Ovary (tissue), 9 donors: ENCODE results near the gene PCED1B. TPM values are rescaled to one million over a fixed set of nuclear protein-coding genes. Genes with fewer than 3 reads are reported as not detected.
"Not testable (repeated sequence)": the region's sequence is repeated elsewhere in the genome, so short reads cannot be mapped to it uniquely, and the experiment has no call there.

Experiments
- DNase-seq, 5 donors: peaks; one replicate each; pipeline ENCODE4 v3.0.0-alpha.2; 2019 to 2020
- H3K27ac ChIP-seq, 2 donors: fragments of 200-600 bp; one replicate each; pipeline versions ENCODE4 v1.5.1 to v1.8.0; 2019 to 2022
- H3K27me3 ChIP-seq: fragments of 200-600 bp; one replicate; pipeline ENCODE4 v1.8.0; 2022
- H3K36me3 ChIP-seq: fragments of 200-600 bp; sonication (generic); one replicate; pipeline ENCODE4 v1.5.1; 2019
- H3K4me1 ChIP-seq: one replicate; pipeline ENCODE4 v1.8.1; 2013; ENCODE audit warnings: mild to moderate bottlenecking, moderate library complexity; ENCODE audit not compliant: insufficient read depth
- H3K4me3 ChIP-seq: fragments of 200-600 bp; sonication (generic); one replicate; pipeline ENCODE4 v1.5.1; 2017
- H3K9me3 ChIP-seq, 2 donors: fragments of 200-600 bp in 1 of 2; sonication (generic) in 1 of 2; one replicate each; pipeline versions ENCODE4 v1.5.1 to v1.8.1; 2013 to 2019; ENCODE audit warnings: mild to moderate bottlenecking in 1 of 2, moderate library complexity in 1 of 2
- EP300 ChIP-seq: sonication (generic); formaldehyde crosslinking; IDR thresholded peaks from one replicate; pipeline ENCODE4 v1.6.1; 2017; ENCODE audit warnings: antibody characterized with exemption
- POLR2A ChIP-seq: fragments of 450-650 bp; IDR thresholded peaks from one replicate; pipeline ENCODE4 v1.6.1; 2017; ENCODE audit warnings: antibody characterized with exemption, mild to moderate bottlenecking, moderate library complexity
- WGBS, 3 donors: extraction: QIAGEN DNeasy Blood & Tissue Kit in 1 of 3; methylation state at CpG; one replicate each; pipeline versions ENCODE4 v1.1.5 to v1.1.7; 2013 to 2017; 5-methylcytosine and 5-hydroxymethylcytosine counted together
- intact Hi-C, 4 donors: fragments of 100-400 bp; cut with DNase I; formaldehyde crosslinking; loops; one replicate each; pipeline versions ENCODE4 v1.11.0 to v1.15.1; 2022 to 2023
- polyA plus RNA-seq, 2 donors: library from polyadenylated mRNA; stranded (reverse); fragments of 200-250 nt in 1 of 2; fragments of 350-450 nt in 1 of 2; fragmentation: Illumina TruSeq in 1 of 2; extraction: RNeasy Lipid Tissue Mini Kit (QIAGEN cat#74804) in 1 of 2; gene quantifications; one replicate each; pipeline ENCODE4 v1.2.3, GENCODE V29; 2013 to 2014
- total RNA-seq, 7 donors: library from RNA; depleted of rRNA in 2 of 7; stranded (reverse); fragments of >200 nt in 2 of 7; fragmentation: NEBNext Ultra II Directional in 3 of 7; extraction: Animal tissue kit (Norgen Biotek cat#: 25700) in 3 of 7; gene quantifications; one replicate each; pipeline versions ENCODE4 v1.1.0 to v1.2.4, GENCODE V29; 2016 to 2023
- TF ChIP-seq, protein P1 (sequence below), 3 donors: fragments of 450-650 bp in 2 of 3; fragments of 200-600 bp in 1 of 3; IDR thresholded peaks; one replicate each; pipeline versions ENCODE4 v1.5.1 to v1.8.0; 2016 to 2022; ENCODE audit warnings: antibody characterized with exemption in 3 of 3, mild to moderate bottlenecking in 1 of 3
- donor health status: DM: no; HTN: no; CAD: no; lungs with moderate emphysema.
- donor health status: DM: no; HTN: no; CAD: no.
- donor health status: Bipolar disorder and iron deficiency.
- donor health status: DM: yes; HTN: yes; CAD: no.
- donor health status: DM: no; HTN: no; CAD: no.
- donor health status: DM: yes; HTN: yes; CAD: no.

Gene PCED1B
- total and polyA plus RNA-seq, 9 donors: 9.9 to 27.2 (median 13.0) TPM

DNA sequence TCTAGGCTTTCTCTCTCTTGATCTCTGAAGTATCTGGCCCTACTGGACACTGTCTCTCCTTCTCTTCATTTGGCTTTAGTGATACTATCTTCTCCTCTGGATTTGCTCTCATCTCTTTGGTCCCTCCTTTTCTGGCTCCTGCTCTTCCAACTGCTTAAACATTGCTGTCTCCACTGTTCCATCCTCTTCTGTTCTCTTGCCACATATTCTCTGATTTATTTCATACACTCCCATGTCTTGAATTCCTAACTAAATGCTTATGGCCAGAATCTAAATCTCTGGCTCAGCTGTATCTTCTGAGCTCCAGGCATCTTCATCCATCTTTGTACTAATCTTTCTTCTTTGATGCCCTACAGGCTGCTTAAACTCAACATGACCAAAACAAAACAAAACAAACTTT, 25.5 kb upstream of the PCED1B start:
- TF ChIP-seq EP300 (no peak), POLR2A (no peak)
- TF ChIP-seq, protein P1, sequence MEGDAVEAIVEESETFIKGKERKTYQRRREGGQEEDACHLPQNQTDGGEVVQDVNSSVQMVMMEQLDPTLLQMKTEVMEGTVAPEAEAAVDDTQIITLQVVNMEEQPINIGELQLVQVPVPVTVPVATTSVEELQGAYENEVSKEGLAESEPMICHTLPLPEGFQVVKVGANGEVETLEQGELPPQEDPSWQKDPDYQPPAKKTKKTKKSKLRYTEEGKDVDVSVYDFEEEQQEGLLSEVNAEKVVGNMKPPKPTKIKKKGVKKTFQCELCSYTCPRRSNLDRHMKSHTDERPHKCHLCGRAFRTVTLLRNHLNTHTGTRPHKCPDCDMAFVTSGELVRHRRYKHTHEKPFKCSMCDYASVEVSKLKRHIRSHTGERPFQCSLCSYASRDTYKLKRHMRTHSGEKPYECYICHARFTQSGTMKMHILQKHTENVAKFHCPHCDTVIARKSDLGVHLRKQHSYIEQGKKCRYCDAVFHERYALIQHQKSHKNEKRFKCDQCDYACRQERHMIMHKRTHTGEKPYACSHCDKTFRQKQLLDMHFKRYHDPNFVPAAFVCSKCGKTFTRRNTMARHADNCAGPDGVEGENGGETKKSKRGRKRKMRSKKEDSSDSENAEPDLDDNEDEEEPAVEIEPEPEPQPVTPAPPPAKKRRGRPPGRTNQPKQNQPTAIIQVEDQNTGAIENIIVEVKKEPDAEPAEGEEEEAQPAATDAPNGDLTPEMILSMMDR (IDR thresholded peaks at IDR 0.05): no peak
- Histone ChIP-seq H3K27ac (no peak overlapping the region), H3K4me1 (no peaks in the 10 kb centered on the region), H3K9me3 (peaks cover 0 to 4% of the 10 kb centered on the region in 2 donors), H3K4me3 (no peak overlapping the region), H3K27me3 (no peaks in the 10 kb centered on the region), H3K36me3 (no peaks in the 10 kb centered on the region)
- intact Hi-C loops: no loop called here
- DNase-seq: no peak

DNA sequence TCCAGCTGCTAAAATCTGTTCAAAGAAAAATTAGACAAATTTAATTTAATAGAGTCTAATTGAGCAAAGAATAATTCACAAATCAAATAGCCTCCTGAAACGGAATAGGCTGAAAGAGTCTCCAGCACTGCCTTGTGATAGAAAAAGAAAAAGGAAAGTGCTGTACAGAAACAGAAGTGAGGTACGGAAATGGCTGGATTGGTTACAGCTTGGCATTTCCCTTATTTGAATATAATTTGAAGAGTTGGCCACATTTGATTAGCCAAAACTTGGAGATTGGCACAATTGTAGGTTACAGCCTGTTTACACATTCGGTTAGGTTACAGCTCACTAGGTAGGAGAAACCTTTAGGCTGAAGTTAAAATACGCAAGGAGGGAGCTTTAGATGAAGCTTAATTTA, 24.8 kb upstream of the PCED1B start:
- Histone ChIP-seq H3K36me3 (no peaks in the 10 kb centered on the region), H3K27ac (no peak overlapping the region), H3K27me3 (no peaks in the 10 kb centered on the region), H3K4me3 (no peak overlapping the region), H3K4me1 (no peaks in the 10 kb centered on the region), H3K9me3 (peaks cover 0 to 4% of the 10 kb centered on the region in 2 donors)
- no peak for DNase-seq
- TF ChIP-seq, protein P1 (IDR thresholded peaks at IDR 0.05): no peak
- TF ChIP-seq POLR2A (no peak), EP300 (no peak)
- intact Hi-C loops: no loop called here
- 87 to 96% (median 93%) methylated on average over 4 of the region's 4 CpGs for WGBS, 3 donors

DNA sequence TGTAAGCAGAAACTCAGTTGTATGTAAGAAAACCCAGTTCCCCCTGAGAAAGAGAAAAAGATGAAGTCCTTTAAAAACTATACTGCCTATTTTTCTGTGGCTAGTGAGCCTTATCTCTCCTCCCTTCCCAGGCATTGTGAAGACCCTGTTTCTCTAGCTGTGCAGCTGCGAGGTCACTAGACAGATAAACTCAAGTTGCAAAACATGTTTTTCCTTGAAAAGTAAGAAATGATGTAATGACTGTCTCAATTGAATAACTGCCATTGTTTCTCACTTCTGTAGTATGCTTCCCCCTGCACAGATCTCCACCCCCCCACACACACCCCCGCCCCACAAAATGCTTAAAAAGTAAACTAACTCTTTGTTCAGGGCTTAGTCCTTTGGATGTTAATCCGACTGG, 23.6 kb upstream of the PCED1B start:
- DNase-seq: not testable (repeated sequence)

DNA sequence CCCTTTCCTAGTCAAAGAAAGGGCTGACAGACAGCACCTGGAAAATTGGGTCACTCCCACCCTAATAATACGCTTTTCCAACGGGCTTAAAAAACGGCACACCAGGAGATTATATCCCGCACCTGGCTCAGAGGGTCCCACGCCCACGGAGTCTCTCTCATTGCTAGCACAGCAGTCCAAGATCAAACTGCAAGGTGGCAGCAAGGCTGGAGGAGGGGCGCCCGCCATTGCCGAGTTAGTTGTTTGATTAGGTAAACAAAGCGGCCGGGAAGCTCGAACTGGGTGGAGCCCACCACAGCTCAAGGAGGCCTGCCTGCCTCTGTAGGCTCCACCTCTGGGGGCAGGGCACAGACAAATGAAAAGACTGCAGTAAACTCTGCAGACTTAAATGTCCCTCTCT, 22.5 kb upstream of the PCED1B start:
- intact Hi-C loops, H3K9me3 ChIP-seq, DNase-seq, H3K4me1 ChIP-seq, H3K27ac ChIP-seq, H3K4me3 ChIP-seq, H3K36me3 ChIP-seq, H3K27me3 ChIP-seq: not testable (repeated sequence)
- WGBS, 3 donors: 86 to 92% (median 90%) methylated on average over 12 of the region's 12 CpGs

More for the DNA sequence above, 23.6 kb upstream of the PCED1B start:
- H3K27me3 ChIP-seq, H3K4me3 ChIP-seq, H3K36me3 ChIP-seq, H3K9me3 ChIP-seq, intact Hi-C loops, H3K4me1 ChIP-seq: not testable (repeated sequence)
- H3K27ac ChIP-seq: peak overlapping the region in 1 of 2 donors; percentile 33
- 19 to 31% (median 24%) methylated on average over 3 of the region's 3 CpGs for WGBS, 3 donors

DNA sequence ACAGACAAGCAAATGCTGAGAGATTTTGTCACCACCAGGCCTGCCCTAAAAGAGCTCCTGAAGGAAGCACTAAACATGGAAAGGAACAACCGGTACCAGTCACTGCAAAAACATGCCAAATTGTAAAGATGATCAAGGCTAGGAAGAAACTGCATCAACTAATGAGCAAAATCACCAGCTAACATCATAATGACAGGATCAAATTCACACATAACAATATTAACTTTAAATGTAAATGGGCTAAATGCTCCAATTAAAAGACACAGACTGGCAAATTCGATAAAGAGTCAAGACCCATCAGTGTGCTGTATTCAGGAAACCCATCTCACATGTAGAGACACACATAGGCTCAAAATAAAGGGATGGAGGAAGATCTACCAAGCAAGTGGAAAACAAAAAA, 20.8 kb upstream of the PCED1B start:
- not testable (repeated sequence) for H3K27ac ChIP-seq

DNA sequence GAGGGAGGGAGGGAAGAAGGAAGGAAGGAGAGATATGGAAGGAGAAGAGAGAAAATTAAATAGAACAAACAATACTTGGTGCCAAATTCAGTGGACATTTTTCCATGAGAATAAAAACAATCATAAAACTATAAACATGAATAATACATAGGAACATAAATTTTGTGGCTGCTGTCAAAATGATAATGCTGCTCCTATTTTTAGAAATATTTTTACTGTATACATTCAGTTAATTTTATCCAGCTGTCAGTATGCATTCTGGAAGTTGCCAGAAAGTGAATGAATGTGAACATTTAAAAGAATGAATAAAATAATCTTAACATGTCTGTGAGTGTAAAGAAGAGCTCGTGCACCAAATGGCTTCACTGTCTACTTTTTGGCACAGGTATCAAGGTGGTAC, 13.9 kb upstream of the PCED1B start:
- Histone ChIP-seq H3K4me3 (no peak overlapping the region), H3K27ac (peak overlapping the region in 1 of 2 donors; percentile 10), H3K9me3 (no peaks in the 10 kb centered on the region), H3K36me3 (no peaks in the 10 kb centered on the region), H3K27me3 (no peaks in the 10 kb centered on the region), H3K4me1 (peaks cover 4% of the 10 kb centered on the region)
- intact Hi-C loops: no loop called here
- TF ChIP-seq POLR2A (no peak), EP300 (no peak)
- TF ChIP-seq, protein P1 (IDR thresholded peaks at IDR 0.05): no peak
- DNase-seq: no peak
- 64 to 79% (median 68%) methylated on average over 1 of the region's 1 CpG for WGBS, 3 donors

More for the DNA sequence above, 20.8 kb upstream of the PCED1B start:
- 84 to 100% (median 84%) methylated on average over 2 of the region's 2 CpGs for WGBS, 3 donors
- H3K36me3 ChIP-seq, H3K27me3 ChIP-seq, H3K4me1 ChIP-seq, intact Hi-C loops, DNase-seq, H3K9me3 ChIP-seq, H3K4me3 ChIP-seq: not testable (repeated sequence)
